ENCODE data around the gene MOB2.

Gene MOB2

GRCh38 chr11:1462698-1462975, 23.9 kb downstream of the MOB2 start:
- DNase-seq, result no peak
- in situ Hi-C loops (cut with MboI; ENCODE audit: low pct_unique_long_range_greater_than_20kb, low sequenced_read_pairs), result no loop called here

GRCh38 chr11:1461826-1462697, 24.5 kb downstream of the MOB2 start:
- in situ Hi-C loops (cut with MboI; ENCODE audit: low pct_unique_long_range_greater_than_20kb, low sequenced_read_pairs), result no loop called here
- no peak for DNase-seq

- DNase-seq, result no peak
- in situ Hi-C loops (cut with MboI; ENCODE audit: low pct_unique_long_range_greater_than_20kb, low sequenced_read_pairs), result no loop called here
Measured at GRCh38 chr11:1460986-1461825, 25.4 kb downstream of the MOB2 start.

- no peak for DNase-seq
- in situ Hi-C loops (cut with MboI; ENCODE audit: low pct_unique_long_range_greater_than_20kb, low sequenced_read_pairs), result no loop called here
Measured at GRCh38 chr11:1460396-1460985, 26.1 kb downstream of the MOB2 start.

- in situ Hi-C loops (cut with MboI; ENCODE audit: low pct_unique_long_range_greater_than_20kb, low sequenced_read_pairs), result no loop called here
- no peak for DNase-seq
Measured at GRCh38 chr11:1459764-1460395, 26.7 kb downstream of the MOB2 start.

- DNase-seq, result no peak
- in situ Hi-C loops (cut with MboI; ENCODE audit: low pct_unique_long_range_greater_than_20kb, low sequenced_read_pairs), result no loop called here
Measured at GRCh38 chr11:1459219-1459575, 27.4 kb downstream of the MOB2 start.

- DNase-seq, result peak; percentile 15
- in situ Hi-C loops (cut with MboI; ENCODE audit: low pct_unique_long_range_greater_than_20kb, low sequenced_read_pairs), result no loop called here
Measured at GRCh38 chr11:1458340-1459218, 28.0 kb downstream of the MOB2 start.

- in situ Hi-C loops (cut with MboI; ENCODE audit: low pct_unique_long_range_greater_than_20kb, low sequenced_read_pairs), result no loop called here
Measured at GRCh38 chr11:1457856-1458255, 28.7 kb downstream of the MOB2 start.

GRCh38 chr11:1457326-1457680, 29.3 kb downstream of the MOB2 start:
- in situ Hi-C loops (cut with MboI; ENCODE audit: low pct_unique_long_range_greater_than_20kb, low sequenced_read_pairs), result no loop called here
- DNase-seq, result no peak

More at GRCh38 chr11:1457856-1458255, 28.7 kb downstream of the MOB2 start:
- no peak for DNase-seq

- DNase-seq, result no peak
- in situ Hi-C loops (cut with MboI; ENCODE audit: low pct_unique_long_range_greater_than_20kb, low sequenced_read_pairs), result no loop called here
Measured at GRCh38 chr11:1456596-1457325, 29.8 kb downstream of the MOB2 start.

GRCh38 chr11:1456176-1456575, 30.4 kb downstream of the MOB2 start:
- in situ Hi-C loops (cut with MboI; ENCODE audit: low pct_unique_long_range_greater_than_20kb, low sequenced_read_pairs), result no loop called here
- DNase-seq, result no peak

- DNase-seq, result no peak
- in situ Hi-C loops (cut with MboI; ENCODE audit: low pct_unique_long_range_greater_than_20kb, low sequenced_read_pairs), result no loop called here
Measured at GRCh38 chr11:1455763-1456060, 30.9 kb downstream of the MOB2 start.

- in situ Hi-C loops (cut with MboI; ENCODE audit: low pct_unique_long_range_greater_than_20kb, low sequenced_read_pairs), result no loop called here
- no peak for DNase-seq
Measured at GRCh38 chr11:1455032-1455762, 31.4 kb downstream of the MOB2 start.

- in situ Hi-C loops (cut with MboI; ENCODE audit: low pct_unique_long_range_greater_than_20kb, low sequenced_read_pairs), result no loop called here
Measured at GRCh38 chr11:1454576-1454975, 32.0 kb downstream of the MOB2 start.

GRCh38 chr11:1453611-1454034, 33.0 kb downstream of the MOB2 start:
- in situ Hi-C loops (cut with MboI; ENCODE audit: low pct_unique_long_range_greater_than_20kb, low sequenced_read_pairs), result no loop called here

More at GRCh38 chr11:1454576-1454975, 32.0 kb downstream of the MOB2 start:
- no peak for DNase-seq

GRCh38 chr11:1452744-1453143, 33.8 kb downstream of the MOB2 start:
- in situ Hi-C loops (cut with MboI; ENCODE audit: low pct_unique_long_range_greater_than_20kb, low sequenced_read_pairs), result no loop called here
- no peak for DNase-seq

More at GRCh38 chr11:1453611-1454034, 33.0 kb downstream of the MOB2 start:
- DNase-seq, result peak; percentile 49

GRCh38 chr11:1451781-1452470, 34.7 kb downstream of the MOB2 start:
- DNase-seq, result no peak
- in situ Hi-C loops (cut with MboI; ENCODE audit: low pct_unique_long_range_greater_than_20kb, low sequenced_read_pairs), result no loop called here
